T-helper 2 cell treated with Interferon-gamma antibody and Interleukin-4, amounts not matched to agents 5 μg/mL and 100 μg/mL, for 36 hours (primary cell): ENCODE data around the gene RBFOX2.
"Not testable (repeated sequence)": the region's sequence is repeated elsewhere in the genome, so short reads cannot be mapped to it uniquely, and the experiment has no call there.

ENCODE experiments used
- DNase-seq: peaks from one replicate; pipeline ENCODE4 v3.0.0; 2021; ENCODE audit warnings: low spot score
- H3K27ac Mint-ChIP-seq: one replicate; pipeline ENCODE4 v1.8.0; 2021; ENCODE audit warnings: mild to moderate bottlenecking, mixed read lengths
- H3K27me3 Mint-ChIP-seq: one replicate; pipeline ENCODE4 v1.8.0; 2021; ENCODE audit warnings: low read depth, mixed read lengths
- H3K36me3 Mint-ChIP-seq: one replicate; pipeline ENCODE4 v1.8.0; 2021; ENCODE audit warnings: low read depth, mixed read lengths
- H3K4me1 Mint-ChIP-seq: one replicate; pipeline ENCODE4 v1.8.0; 2021; ENCODE audit warnings: low read depth, mixed read lengths
- H3K4me3 Mint-ChIP-seq: one replicate; pipeline ENCODE4 v1.8.0; 2022; ENCODE audit warnings: mild to moderate bottlenecking, moderate library complexity, mixed read lengths
- H3K9me3 Mint-ChIP-seq: one replicate; pipeline ENCODE4 v1.8.0; 2021; ENCODE audit warnings: mixed read lengths

RBFOX2 gene

GRCh38 chr22:36009085-36009484 lies 19.5 kb downstream of the RBFOX2 start:
- no peaks in the 10 kb centered on the region for H3K9me3 Mint-ChIP-seq
- no peaks in the 10 kb centered on the region for H3K4me1 Mint-ChIP-seq
- H3K36me3 Mint-ChIP-seq: no peaks in the 10 kb centered on the region
- H3K4me3 Mint-ChIP-seq: no peak overlapping the region
- no peak overlapping the region for H3K27ac Mint-ChIP-seq
- DNase-seq: no peak
- peaks cover 13% of the 10 kb centered on the region for H3K27me3 Mint-ChIP-seq

- H3K36me3 Mint-ChIP-seq: no peaks in the 10 kb centered on the region
- H3K9me3 Mint-ChIP-seq: no peaks in the 10 kb centered on the region
- peaks cover 16% of the 10 kb centered on the region for H3K27me3 Mint-ChIP-seq
- no peaks in the 10 kb centered on the region for H3K4me1 Mint-ChIP-seq
- H3K27ac Mint-ChIP-seq: no peak overlapping the region
- no peak for DNase-seq
- H3K4me3 Mint-ChIP-seq: no peak overlapping the region
These were observed 20.1 kb downstream of the RBFOX2 start for GRCh38 chr22:36008565-36008964.

GRCh38 chr22:36008131-36008530 lies 20.5 kb downstream of the RBFOX2 start:
- no peak for DNase-seq
- no peak overlapping the region for H3K4me3 Mint-ChIP-seq
- H3K27me3 Mint-ChIP-seq: peaks cover 16% of the 10 kb centered on the region
- no peaks in the 10 kb centered on the region for H3K4me1 Mint-ChIP-seq
- H3K9me3 Mint-ChIP-seq: no peaks in the 10 kb centered on the region
- no peak overlapping the region for H3K27ac Mint-ChIP-seq
- no peaks in the 10 kb centered on the region for H3K36me3 Mint-ChIP-seq

- H3K27me3 Mint-ChIP-seq: peaks cover 15% of the 10 kb centered on the region
- H3K4me3 Mint-ChIP-seq: no peak overlapping the region
- no peak for DNase-seq
- H3K9me3 Mint-ChIP-seq: no peaks in the 10 kb centered on the region
- no peak overlapping the region for H3K27ac Mint-ChIP-seq
- H3K36me3 Mint-ChIP-seq: no peaks in the 10 kb centered on the region
- H3K4me1 Mint-ChIP-seq: no peaks in the 10 kb centered on the region
These were observed 24.5 kb downstream of the RBFOX2 start for GRCh38 chr22:36003972-36004674.

- DNase-seq: no peak
- Mint-ChIP-seq H3K4me3 (no peak overlapping the region), H3K36me3 (no peaks in the 10 kb centered on the region), H3K4me1 (no peaks in the 10 kb centered on the region), H3K27ac (no peak overlapping the region), H3K27me3 (peaks cover 15% of the 10 kb centered on the region), H3K9me3 (no peaks in the 10 kb centered on the region)
These were observed 25.8 kb downstream of the RBFOX2 start for GRCh38 chr22:36002718-36003260.

- H3K9me3 Mint-ChIP-seq: no peaks in the 10 kb centered on the region
- H3K27ac Mint-ChIP-seq: no peak overlapping the region
These were observed 26.5 kb downstream of the RBFOX2 start for GRCh38 chr22:36002084-36002483.

GRCh38 chr22:35998748-35999147 lies 29.9 kb downstream of the RBFOX2 start:
- DNase-seq: no peak
- Mint-ChIP-seq H3K4me1 (no peaks in the 10 kb centered on the region), H3K4me3 (no peak overlapping the region), H3K27me3 (peaks cover 10% of the 10 kb centered on the region), H3K36me3 (no peaks in the 10 kb centered on the region), H3K27ac (no peak overlapping the region), H3K9me3 (no peaks in the 10 kb centered on the region)

More at GRCh38 chr22:36002084-36002483, 26.5 kb downstream of the RBFOX2 start:
- Mint-ChIP-seq H3K4me1 (no peaks in the 10 kb centered on the region), H3K4me3 (no peak overlapping the region), H3K36me3 (no peaks in the 10 kb centered on the region), H3K27me3 (peaks cover 15% of the 10 kb centered on the region)
- no peak for DNase-seq

GRCh38 chr22:35997438-35997837 lies 31.2 kb downstream of the RBFOX2 start:
- peaks cover 10% of the 10 kb centered on the region for H3K27me3 Mint-ChIP-seq
- DNase-seq: no peak
- no peaks in the 10 kb centered on the region for H3K4me1 Mint-ChIP-seq
- H3K9me3 Mint-ChIP-seq: no peaks in the 10 kb centered on the region
- no peak overlapping the region for H3K4me3 Mint-ChIP-seq
- no peaks in the 10 kb centered on the region for H3K36me3 Mint-ChIP-seq
- H3K27ac Mint-ChIP-seq: no peak overlapping the region

- Mint-ChIP-seq H3K9me3 (no peaks in the 10 kb centered on the region), H3K4me1 (no peaks in the 10 kb centered on the region), H3K27me3 (peaks cover 10% of the 10 kb centered on the region), H3K4me3 (no peak overlapping the region), H3K27ac (no peak overlapping the region), H3K36me3 (no peaks in the 10 kb centered on the region)
- DNase-seq: no peak
These were observed 32.0 kb downstream of the RBFOX2 start for GRCh38 chr22:35996596-35996995.

- no peaks in the 10 kb centered on the region for H3K4me1 Mint-ChIP-seq
- no peak overlapping the region for H3K4me3 Mint-ChIP-seq
- peaks cover 10% of the 10 kb centered on the region for H3K27me3 Mint-ChIP-seq
- no peak for DNase-seq
- H3K9me3 Mint-ChIP-seq: no peaks in the 10 kb centered on the region
- no peaks in the 10 kb centered on the region for H3K36me3 Mint-ChIP-seq
- no peak overlapping the region for H3K27ac Mint-ChIP-seq
These were observed 32.9 kb downstream of the RBFOX2 start for GRCh38 chr22:35995772-35996171.

GRCh38 chr22:35995348-35995747 lies 33.3 kb downstream of the RBFOX2 start:
- Mint-ChIP-seq H3K4me3 (no peak overlapping the region), H3K9me3 (no peaks in the 10 kb centered on the region), H3K27ac (no peak overlapping the region), H3K4me1 (no peaks in the 10 kb centered on the region), H3K27me3 (peaks cover 10% of the 10 kb centered on the region), H3K36me3 (no peaks in the 10 kb centered on the region)
- DNase-seq: no peak

- not testable (repeated sequence) for H3K36me3 Mint-ChIP-seq, DNase-seq
These were observed 34.9 kb downstream of the RBFOX2 start for GRCh38 chr22:35993727-35994126.

GRCh38 chr22:35993048-35993714 lies 35.4 kb downstream of the RBFOX2 start:
- H3K36me3 Mint-ChIP-seq: no peaks in the 10 kb centered on the region
- H3K4me3 Mint-ChIP-seq: no peak overlapping the region

More at GRCh38 chr22:35993727-35994126, 34.9 kb downstream of the RBFOX2 start:
- H3K9me3 Mint-ChIP-seq, H3K4me1 Mint-ChIP-seq, H3K27me3 Mint-ChIP-seq, H3K27ac Mint-ChIP-seq, H3K4me3 Mint-ChIP-seq: not testable (repeated sequence)

GRCh38 chr22:35991168-35991567 lies 37.5 kb downstream of the RBFOX2 start:
- DNase-seq: no peak
- H3K36me3 Mint-ChIP-seq: no peaks in the 10 kb centered on the region
- no peaks in the 10 kb centered on the region for H3K4me1 Mint-ChIP-seq
- H3K27me3 Mint-ChIP-seq: peaks cover 10% of the 10 kb centered on the region
- H3K9me3 Mint-ChIP-seq: no peaks in the 10 kb centered on the region
- no peak overlapping the region for H3K27ac Mint-ChIP-seq
- no peak overlapping the region for H3K4me3 Mint-ChIP-seq

More at GRCh38 chr22:35993048-35993714, 35.4 kb downstream of the RBFOX2 start:
- Mint-ChIP-seq H3K4me1 (no peaks in the 10 kb centered on the region), H3K27ac (no peak overlapping the region), H3K27me3 (peaks cover 7% of the 10 kb centered on the region), H3K9me3 (no peaks in the 10 kb centered on the region)
- DNase-seq: no peak
